Transverse colon (tissue), 3 donors: Measurements from ENCODE around the gene UBXN10.
A peak's percentile ranks its signal among the peaks of the same experiment; 100 is the strongest.

ENCODE experiments used
- CTCF ChIP-seq, 5 experiments: fragments of 200-600 bp in 3 of 5; fragments of 450-650 bp in 2 of 5; sonication (generic) in 3 of 5; IDR thresholded peaks; 1 replicate in 2 of 5; 2 replicates in 3 of 5; pipeline ENCODE4 v1.5.1; 2016 to 2017; ENCODE audit warnings: antibody characterized with exemption in 5 of 5, inconsistent platforms in 3 of 5, mild to moderate bottlenecking in 2 of 5, moderate library complexity in 1 of 5
- EP300 ChIP-seq: sonication (generic); formaldehyde crosslinking; IDR thresholded peaks from one replicate; pipeline ENCODE4 v1.6.1; 2017; ENCODE audit warnings: antibody characterized with exemption, low read depth
- POLR2A ChIP-seq: fragments of 450-650 bp; IDR thresholded peaks from one replicate; pipeline ENCODE4 v1.6.1; 2016; ENCODE audit warnings: antibody characterized with exemption, mild to moderate bottlenecking, moderate library complexity

- TF ChIP-seq POLR2A (no peak), CTCF (IDR thresholded peaks at IDR 0.05) (peak in 1 of 5 experiments; percentile 16), EP300 (no peak)
These were observed 9.5 kb downstream of the UBXN10 start for GRCh38 chr1:20195462-20195780.
